DOHH2 (cell line): Measurements from ENCODE around the gene TMEM72.
"Not testable (repeated sequence)": the region's sequence is repeated elsewhere in the genome, so short reads cannot be mapped to it uniquely, and the experiment has no call there.

Experiments
- H3F3A ChIP-seq: fragments of 200-600 bp; sonication (generic), shearing (Covaris generic); 2 replicates; pipeline ENCODE4 v1.6.0; 2016; ENCODE audit warnings: antibody characterized with exemption, mild to moderate bottlenecking; ENCODE audit not compliant: control insufficient read depth, insufficient read depth
- H3K27ac ChIP-seq: fragments of 200-600 bp; sonication (generic); 2 replicates; pipeline ENCODE4 v1.5.1; 2014; ENCODE audit warnings: low read depth, mild to moderate bottlenecking, low read length, moderate library complexity
- H3K27me3 ChIP-seq: fragments of 200-600 bp; sonication (generic); 2 replicates; pipeline ENCODE4 v1.6.1; 2014; ENCODE audit warnings: mild to moderate bottlenecking, low read length, mixed read lengths; ENCODE audit not compliant: control insufficient read depth
- H3K36me3 ChIP-seq: fragments of 200-600 bp; sonication (generic); 2 replicates; pipeline ENCODE4 v1.6.1; 2014; ENCODE audit warnings: mild to moderate bottlenecking, low read length, moderate library complexity, mixed read lengths; ENCODE audit not compliant: control insufficient read depth
- H3K4me1 ChIP-seq: fragments of 200-600 bp; sonication (generic); 2 replicates; pipeline ENCODE4 v1.6.1; 2014; ENCODE audit warnings: mild to moderate bottlenecking, low read length, mixed read lengths; ENCODE audit not compliant: control insufficient read depth
- H3K4me2 ChIP-seq: fragments of 200-600 bp; sonication (generic); 2 replicates; pipeline ENCODE4 v1.6.0; 2014; ENCODE audit warnings: mild to moderate bottlenecking, low read length, moderate library complexity
- H3K4me3 ChIP-seq: fragments of 200-600 bp; sonication (generic); 2 replicates; pipeline ENCODE4 v1.5.1; 2014; ENCODE audit warnings: mild to moderate bottlenecking, low read length, mixed read lengths
- H3K79me2 ChIP-seq: fragments of 200-600 bp; sonication (generic); 2 replicates; pipeline ENCODE4 v1.6.1; 2014; ENCODE audit warnings: mild to moderate bottlenecking, low read length, mixed read lengths; ENCODE audit not compliant: control insufficient read depth
- H3K9me2 ChIP-seq: fragments of 200-600 bp; sonication (generic); replicated peaks from 2 replicates; pipeline ENCODE4 v1.6.1; 2014; ENCODE audit warnings: mild to moderate bottlenecking, low read length, mixed read lengths; ENCODE audit not compliant: control insufficient read depth
- H3K9me3 ChIP-seq: fragments of 200-600 bp; sonication (generic); 2 replicates; pipeline ENCODE4 v1.6.1; 2014; ENCODE audit warnings: antibody characterized with exemption, low read length, mixed read lengths; ENCODE audit not compliant: control insufficient read depth, insufficient read depth
- H4K20me1 ChIP-seq: fragments of 200-600 bp; sonication (generic); 2 replicates; pipeline ENCODE4 v1.6.0; 2014; ENCODE audit warnings: low read depth, mild to moderate bottlenecking, antibody characterized with exemption, low read length, moderate library complexity; ENCODE audit not compliant: control insufficient read depth, insufficient read depth
- CTCF ChIP-seq: fragments of 200-600 bp; sonication (generic); IDR thresholded peaks from one replicate; pipeline ENCODE4 v1.5.1; 2014; ENCODE audit warnings: antibody characterized with exemption, mild to moderate bottlenecking, low read depth, low read length; ENCODE audit not compliant: poor library complexity, severe bottlenecking
- EZH2phosphoT487 ChIP-seq: fragments of 200-600 bp; sonication (generic); IDR thresholded peaks from 2 replicates; pipeline ENCODE4 v1.6.1; 2017; ENCODE audit warnings: borderline replicate concordance, mild to moderate bottlenecking, antibody characterized with exemption, low read length, moderate library complexity, mixed read lengths

Gene TMEM72

GRCh38 chr10:44865289-44865671 is 45.9 kb upstream of the TMEM72 start:
- no peak overlapping the region for H3K4me3 ChIP-seq
- H3K9me3 ChIP-seq: no peaks in the 10 kb centered on the region
- H3K36me3 ChIP-seq: no peaks in the 10 kb centered on the region
- no peaks in the 10 kb centered on the region for H3K79me2 ChIP-seq
- no peaks in the 10 kb centered on the region for H3K9me2 ChIP-seq
- H3K4me2 ChIP-seq: no peak overlapping the region
- H4K20me1 ChIP-seq: no peaks in the 10 kb centered on the region
- TF ChIP-seq CTCF (no peak), EZH2phosphoT487 (no peak)
- H3K4me1 ChIP-seq: no peaks in the 10 kb centered on the region
- no peaks in the 10 kb centered on the region for H3K27me3 ChIP-seq
- H3F3A ChIP-seq: no peaks in the 10 kb centered on the region
- H3K27ac ChIP-seq: no peak overlapping the region

GRCh38 chr10:44866367-44866766 is 44.8 kb upstream of the TMEM72 start:
- H3K9me2 ChIP-seq, H4K20me1 ChIP-seq, H3K79me2 ChIP-seq, H3K4me1 ChIP-seq, H3F3A ChIP-seq, H3K4me2 ChIP-seq, H3K4me3 ChIP-seq, H3K27me3 ChIP-seq, H3K9me3 ChIP-seq, H3K27ac ChIP-seq, H3K36me3 ChIP-seq: not testable (repeated sequence)

- TF ChIP-seq CTCF: no peak
- TF ChIP-seq EZH2phosphoT487: no peak
- Histone ChIP-seq H3K4me2 (no peak overlapping the region), H3K36me3 (no peaks in the 10 kb centered on the region), H3K4me3 (no peak overlapping the region), H3F3A (no peaks in the 10 kb centered on the region), H3K4me1 (no peaks in the 10 kb centered on the region), H4K20me1 (no peaks in the 10 kb centered on the region), H3K27ac (no peak overlapping the region), H3K9me3 (no peaks in the 10 kb centered on the region), H3K9me2 (no peaks in the 10 kb centered on the region), H3K27me3 (no peaks in the 10 kb centered on the region; the same call in 1 of the 2 replicates), H3K79me2 (no peaks in the 10 kb centered on the region)
Observed at GRCh38 chr10:44870031-44870430, 41.1 kb upstream of the TMEM72 start.

- no peaks in the 10 kb centered on the region for H3K79me2 ChIP-seq
- H4K20me1 ChIP-seq: no peaks in the 10 kb centered on the region
- H3K36me3 ChIP-seq: no peaks in the 10 kb centered on the region
- H3K27me3 ChIP-seq: no peaks in the 10 kb centered on the region; the same call in 1 of the 2 replicates
- H3K4me1 ChIP-seq: no peaks in the 10 kb centered on the region
- no peaks in the 10 kb centered on the region for H3K9me2 ChIP-seq
- no peak overlapping the region for H3K4me2 ChIP-seq
- H3K9me3 ChIP-seq: no peaks in the 10 kb centered on the region
- H3F3A ChIP-seq: no peaks in the 10 kb centered on the region
- TF ChIP-seq EZH2phosphoT487 (no peak), CTCF (no peak)
- no peak overlapping the region for H3K27ac ChIP-seq
- H3K4me3 ChIP-seq: no peak overlapping the region
Observed at GRCh38 chr10:44873160-44873559, 38.0 kb upstream of the TMEM72 start.
